Right renal pelvis (tissue), 4 donors: ENCODE data around the gene BPNT1. TPM values are rescaled to one million over a fixed set of nuclear protein-coding genes. Genes with fewer than 3 reads are reported as not detected.
"Not testable (repeated sequence)": the region's sequence is repeated elsewhere in the genome, so short reads cannot be mapped to it uniquely, and the experiment has no call there.

Source experiments
- DNase-seq, 4 donors: peaks; one replicate each; pipeline ENCODE4 v3.0.0-alpha.2; 2013; ENCODE audit warnings: low read depth in 4 of 4, low spot score in 3 of 4, missing footprints in 1 of 4
- polyA plus RNA-seq, 4 donors: library from polyadenylated mRNA; unstranded; fragments of 120-200 nt; gene quantifications; one replicate each; pipeline ENCODE4 v1.2.1, GENCODE V29; 2013; ENCODE audit not compliant: insufficient read length in 4 of 4

BPNT1 gene
- polyA plus RNA-seq, 4 donors = 48.6 to 56.0 (median 51.7) TPM

DNA sequence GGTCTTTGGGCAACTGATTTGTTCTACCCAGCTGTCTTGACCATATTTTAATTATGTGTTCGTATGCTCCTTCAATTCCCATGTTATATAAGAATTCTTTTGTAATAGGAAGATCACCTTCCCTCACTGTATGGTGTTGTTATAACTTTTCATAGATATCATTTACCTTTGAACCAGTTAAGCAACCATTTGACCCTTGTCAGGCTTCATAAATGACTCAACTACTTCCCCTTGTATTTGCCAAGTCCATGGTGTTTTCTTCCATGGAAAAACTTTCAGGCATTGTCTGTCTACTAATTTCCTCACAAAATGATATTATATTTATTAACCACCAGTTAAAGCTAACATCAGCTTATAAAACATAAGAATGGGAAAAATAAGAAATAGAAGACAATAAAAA, 5.1 kb downstream of the BPNT1 start:
- DNase-seq = no peak

DNA sequence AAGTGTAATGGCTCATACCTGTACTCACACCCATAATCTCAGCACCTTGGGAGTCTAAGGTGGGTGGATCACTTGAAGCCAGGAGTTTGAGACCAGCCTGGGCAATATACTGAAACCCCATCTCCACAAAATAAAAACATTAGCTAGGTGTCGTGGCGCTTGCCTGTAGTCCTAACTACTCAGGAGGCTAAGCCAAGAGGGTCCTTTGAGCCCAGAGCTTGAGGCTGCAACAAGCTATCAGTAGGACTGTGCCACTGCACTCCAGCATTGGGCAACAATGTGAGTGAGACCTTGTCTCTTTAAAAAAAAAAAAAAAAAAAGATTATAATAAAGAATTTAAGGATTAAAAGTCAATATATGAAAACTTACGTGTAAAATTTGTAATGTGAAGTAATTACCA, 11.7 kb downstream of the BPNT1 start:
- DNase-seq = no peak

DNA sequence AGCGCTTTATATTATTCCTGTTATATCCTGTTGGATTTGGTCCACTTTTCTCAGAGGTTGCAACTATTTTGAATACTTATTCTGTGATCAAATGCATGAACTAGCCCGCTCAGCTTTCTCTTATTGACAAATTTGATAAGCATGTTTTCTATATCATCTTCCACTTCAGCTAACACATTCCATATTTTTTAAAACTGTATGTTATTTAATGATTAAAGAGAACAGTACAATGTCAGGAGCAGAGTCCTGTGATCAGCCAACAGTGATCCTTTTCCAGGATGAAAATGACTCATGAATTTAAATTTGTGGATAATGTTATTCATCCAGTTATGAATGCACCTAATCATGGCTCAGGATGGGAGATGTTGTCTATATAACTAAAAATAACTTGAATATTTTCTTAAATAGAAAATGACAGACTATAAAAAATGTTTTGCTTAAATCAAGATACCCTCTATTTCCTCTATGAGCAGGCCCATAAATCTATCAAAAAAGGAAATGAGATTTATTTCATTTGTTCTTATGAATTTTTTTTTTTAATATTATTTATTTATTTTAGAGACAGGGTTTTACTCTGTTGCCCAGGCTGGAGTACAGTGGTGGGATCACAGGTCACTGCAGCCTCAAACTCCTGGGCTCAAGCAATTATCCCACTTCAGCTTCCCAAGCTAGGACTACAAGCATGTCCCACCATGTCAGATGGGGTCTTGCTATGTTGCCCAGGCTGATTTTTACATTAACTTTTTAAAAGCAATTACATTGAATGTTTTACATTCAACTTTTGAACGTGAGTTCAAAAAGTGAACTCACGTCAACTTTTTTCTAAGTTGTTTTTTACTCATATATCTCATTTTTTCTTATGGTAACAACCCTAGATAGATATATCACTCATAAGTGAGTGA, 12.5 kb downstream of the BPNT1 start:
- no peak for DNase-seq

DNA sequence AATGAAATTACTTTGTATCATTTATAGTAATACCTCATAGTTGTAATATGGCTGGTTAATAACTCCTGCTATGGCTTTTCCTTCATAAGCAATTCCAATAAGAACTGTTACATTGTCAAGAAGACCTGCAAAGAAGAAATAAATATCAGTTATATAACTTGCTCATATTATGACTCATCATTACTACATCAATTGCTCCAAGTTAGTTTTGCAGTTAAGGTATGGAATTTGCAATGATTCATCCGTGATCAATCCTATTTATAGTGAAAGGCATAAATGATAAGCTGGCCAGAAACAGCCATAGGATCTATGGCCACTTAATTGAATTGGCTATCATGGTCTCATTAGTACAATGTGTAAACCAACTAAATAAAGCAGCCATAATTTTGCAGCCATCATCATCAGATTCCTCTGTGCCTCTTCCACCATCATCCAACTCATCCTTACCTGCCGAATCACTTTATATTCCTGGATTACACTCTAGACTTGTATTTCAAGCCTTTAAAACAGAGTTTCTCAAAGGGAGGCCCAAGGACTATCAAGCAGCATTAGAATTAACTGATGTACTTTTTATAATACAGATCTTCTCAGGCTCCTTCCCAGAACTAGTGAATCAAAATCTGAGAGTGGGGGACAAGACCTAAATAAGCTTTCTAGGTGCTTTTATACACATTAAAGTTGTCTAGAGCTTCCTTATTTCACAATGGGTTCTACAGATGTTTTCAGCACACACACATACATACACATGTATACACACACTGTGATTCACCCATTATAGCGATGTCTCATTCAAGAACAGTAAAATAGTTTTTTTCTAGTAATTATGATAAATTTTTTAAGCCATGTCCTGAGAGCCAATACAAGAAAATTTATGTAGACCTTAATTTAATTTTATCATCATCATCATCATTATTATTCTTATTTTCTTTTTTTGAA, 22.1 kb downstream of the BPNT1 start:
- DNase-seq = no peak

DNA sequence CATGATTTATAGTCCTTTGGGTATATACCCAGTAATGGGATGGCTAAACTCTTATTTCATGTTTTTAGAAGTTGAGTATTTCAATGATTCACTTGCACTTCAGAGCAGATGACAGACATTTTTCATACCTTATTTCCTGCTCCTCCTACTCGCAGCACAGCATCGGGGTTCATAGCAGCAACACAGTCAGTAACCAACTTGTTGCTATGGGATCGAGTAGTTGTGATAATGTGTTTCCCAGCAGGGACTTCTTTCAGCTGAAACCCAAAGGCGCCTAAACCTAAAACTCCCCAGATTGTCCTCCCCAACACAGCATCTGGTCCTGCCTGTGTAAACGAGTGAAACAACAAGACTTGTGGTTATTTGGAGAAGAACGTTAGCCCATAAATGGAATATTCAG, 27.0 kb downstream of the BPNT1 start:
- DNase-seq = no peak

DNA sequence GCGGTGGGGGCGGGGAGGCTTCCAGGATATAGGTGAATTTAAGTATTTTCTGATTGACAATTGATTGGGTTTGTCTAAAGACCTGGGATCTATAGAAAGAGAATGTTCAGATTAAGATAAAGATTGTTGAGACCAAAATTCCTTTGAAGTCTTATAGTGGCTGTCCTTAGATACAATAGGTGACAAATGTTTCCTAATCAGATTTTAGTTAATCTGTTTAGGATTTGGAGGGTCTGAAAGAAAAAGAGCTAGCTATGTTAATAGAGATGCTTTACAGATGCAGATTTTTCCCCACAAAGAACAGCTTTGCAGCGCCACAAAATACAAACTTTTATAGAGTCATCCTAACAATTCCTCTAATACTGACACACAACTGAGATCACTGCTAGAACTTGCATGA, 28.7 kb downstream of the BPNT1 start:
- DNase-seq = no peak

DNA sequence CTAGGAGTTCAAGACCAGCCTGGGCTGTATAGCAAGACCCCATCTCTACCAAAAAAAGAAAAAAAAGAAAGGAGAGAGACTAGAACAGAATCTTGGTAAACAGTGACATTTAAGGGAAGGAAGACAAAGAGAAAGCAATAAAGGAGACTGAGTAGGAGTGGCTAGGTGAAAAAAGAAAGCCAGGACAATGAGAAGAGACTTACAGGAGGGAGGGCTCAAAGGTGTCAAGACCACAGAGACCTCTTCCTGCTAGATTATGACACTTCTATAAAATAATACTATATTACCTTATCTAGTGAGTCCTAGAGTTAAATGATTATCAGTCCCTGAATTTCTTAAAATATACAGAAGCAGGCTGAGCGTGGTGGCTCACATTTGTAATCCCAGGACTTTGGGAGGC, 33.2 kb downstream of the BPNT1 start:
- no peak for DNase-seq

DNA sequence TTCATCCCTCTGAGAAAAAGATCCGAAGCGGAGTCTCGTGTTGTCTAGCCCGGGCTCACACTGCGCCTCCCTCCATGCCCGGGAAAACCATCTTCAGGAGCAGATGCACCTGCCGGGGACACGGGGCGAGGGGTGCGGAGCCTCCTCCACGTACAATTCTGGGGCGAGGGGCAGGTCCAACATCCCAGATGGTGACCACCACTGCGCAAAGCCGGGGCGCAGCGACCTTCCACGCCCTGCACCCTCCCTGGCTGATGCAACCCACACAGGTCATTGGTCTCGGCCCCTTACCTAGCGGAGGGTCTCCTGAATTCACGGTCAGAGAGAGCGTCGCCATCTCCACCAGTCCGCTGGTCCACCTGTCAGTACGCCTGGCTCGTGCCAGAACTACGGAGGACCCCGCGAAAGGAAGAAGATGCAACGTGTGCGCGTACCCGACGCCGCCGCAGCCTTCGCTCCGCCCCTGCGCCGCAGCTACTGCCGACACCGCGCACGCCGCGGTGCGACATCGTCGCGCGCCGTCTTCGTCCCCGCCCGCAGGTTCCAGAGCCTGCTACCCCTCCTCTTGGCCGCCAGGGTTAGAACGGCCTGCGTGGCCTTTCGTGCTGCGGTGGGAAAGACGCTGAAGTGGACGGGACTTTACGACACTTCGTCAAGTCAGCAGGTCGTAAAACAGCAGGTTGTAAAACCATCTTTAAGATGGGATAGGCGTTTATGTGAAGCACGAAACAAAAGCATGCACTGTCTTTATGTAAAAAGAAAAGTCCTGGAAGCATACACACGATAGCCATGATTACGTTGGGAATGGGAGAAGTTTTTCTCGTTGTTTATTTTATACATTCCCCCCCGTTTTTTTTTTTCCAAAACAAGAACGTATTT, 43.3 kb downstream of the BPNT1 start, which contains the start of gene EPRS1:
TSS of gene EPRS1 (minus strand) at position 454 of the 879 bp plus-strand sequence. CDS start at position 337, 117 bp downstream.
- DNase-seq = peak; percentile 86 to 89 (median 88)

DNA sequence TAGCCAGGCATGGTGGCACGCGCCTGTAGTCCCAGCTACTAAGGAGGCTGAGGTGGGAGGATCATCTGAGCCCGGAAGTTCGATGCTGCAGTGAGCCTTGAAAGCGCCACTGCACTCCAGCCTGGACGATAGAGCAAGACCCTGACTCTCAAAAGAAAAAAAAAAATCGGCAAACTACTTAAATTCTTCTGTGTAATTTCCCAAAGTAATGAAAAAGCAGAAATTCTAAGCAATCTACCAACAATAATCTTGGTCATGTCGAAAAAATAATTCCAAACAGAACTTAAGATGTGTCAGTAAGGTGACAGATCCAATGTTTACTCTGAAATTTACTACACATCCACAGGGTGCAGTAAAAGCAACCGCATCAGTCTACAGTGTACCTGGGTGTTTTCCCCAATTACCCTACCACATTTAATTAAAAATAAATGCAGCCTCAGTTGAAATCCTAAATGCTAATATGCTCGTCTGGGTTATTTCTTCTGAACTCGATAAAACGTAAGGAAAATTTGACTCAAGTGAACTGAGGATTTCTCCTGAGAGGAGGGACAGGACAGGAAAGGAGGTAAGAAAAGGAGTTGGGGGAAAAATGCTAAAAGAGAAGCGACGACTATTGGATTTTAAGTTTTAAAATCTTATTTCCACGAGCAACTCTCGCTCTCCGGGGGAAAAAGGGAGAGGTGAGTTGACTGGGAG, 44.1 kb downstream of the BPNT1 start:
- DNase-seq = no peak

DNA sequence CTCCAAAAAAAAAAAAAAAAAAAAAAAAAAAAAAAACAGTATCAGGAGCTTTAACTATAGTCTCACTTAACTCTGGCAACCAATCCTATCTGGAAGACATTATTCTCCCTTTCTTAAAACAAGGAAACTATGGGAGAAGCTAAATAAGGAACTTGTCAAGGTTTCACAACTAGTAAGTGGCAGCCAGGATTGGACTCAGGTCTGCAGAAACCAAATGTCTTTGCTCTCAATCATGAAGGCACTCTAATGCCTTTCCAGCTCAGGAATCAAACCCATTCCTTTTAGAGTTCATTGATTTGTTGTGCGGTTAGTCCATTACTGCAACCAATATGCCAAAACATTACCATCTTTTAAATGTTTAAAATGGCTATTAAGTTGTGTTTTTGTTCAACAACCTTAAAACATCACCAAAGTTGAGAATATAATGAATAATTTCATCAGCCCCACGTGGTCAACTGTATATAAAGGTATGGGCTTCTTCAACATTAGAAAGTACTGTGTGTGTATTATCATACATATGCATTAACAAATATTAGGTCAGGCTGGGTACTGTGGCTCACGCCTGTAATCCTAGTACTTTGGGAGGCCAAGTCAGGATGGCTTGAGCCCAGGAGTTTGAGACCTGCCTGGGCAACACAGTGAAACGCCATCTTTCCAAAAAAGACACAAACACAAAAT, 44.8 kb downstream of the BPNT1 start:
- DNase-seq = no peak

DNA sequence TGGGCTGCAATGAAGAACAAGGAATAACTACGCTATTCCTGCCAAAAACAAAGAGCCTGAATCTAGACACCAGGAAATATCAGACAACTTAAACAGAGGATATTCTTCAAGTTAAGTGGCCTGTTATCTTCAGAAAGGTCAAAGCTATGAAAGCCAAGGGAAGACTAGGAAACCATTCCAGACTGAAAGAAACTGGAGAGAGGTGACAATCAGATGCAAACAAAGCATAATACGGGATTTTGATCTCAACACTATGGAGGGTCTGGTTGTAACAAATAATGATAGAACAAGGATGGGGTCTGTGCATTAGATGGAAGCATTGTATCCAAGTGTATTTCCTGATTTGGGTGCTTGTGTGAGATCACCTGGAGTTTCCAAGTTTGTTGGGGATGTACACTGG, 45.9 kb downstream of the BPNT1 start:
- no peak for DNase-seq

DNA sequence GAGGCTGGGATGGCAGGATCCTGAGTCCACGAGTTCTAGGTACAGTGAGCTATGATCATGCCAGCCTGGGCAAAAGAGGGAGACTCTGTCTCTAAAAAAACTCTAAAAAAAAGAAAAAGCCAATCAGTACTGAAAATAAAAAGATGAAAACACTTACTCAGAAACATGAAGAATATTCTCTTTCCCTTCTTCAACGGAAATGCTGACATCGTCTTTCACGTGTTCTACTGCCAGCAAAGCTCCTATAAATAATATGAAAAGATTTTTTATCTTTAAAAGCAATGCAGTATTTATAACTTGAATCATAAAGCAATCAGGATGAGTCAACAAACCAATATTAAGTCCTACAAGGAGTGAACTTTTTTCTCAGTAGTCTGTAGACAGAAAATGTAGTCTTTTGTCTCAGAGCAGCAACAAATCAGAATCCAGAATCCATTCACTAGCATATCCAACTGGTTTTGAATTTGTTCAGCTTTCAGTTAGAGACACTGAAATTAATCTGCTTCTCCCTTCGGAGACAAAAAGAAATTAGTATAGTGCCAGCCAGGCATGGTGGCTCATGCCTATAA, 49.5 kb downstream of the BPNT1 start:
- no peak for DNase-seq

DNA sequence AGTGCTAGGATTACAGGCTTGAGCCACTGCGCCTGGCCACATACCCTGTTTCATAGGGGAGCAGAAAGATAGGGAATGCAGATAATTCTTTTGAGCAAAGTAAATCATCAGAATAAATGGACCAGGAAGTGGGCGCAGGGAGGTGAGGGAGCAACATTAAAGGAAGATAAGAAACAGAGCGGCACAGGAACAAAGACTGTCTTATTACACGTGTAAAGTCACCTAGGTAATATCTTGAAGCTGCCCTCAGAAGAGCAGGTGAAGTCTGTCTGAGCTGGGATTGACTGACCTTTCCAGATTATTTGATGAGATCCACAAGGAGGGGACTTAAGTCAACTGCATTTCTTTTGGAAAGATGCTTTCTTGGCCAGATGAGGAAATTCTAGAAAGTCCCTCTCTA, 50.9 kb downstream of the BPNT1 start:
- DNase-seq = no peak

DNA sequence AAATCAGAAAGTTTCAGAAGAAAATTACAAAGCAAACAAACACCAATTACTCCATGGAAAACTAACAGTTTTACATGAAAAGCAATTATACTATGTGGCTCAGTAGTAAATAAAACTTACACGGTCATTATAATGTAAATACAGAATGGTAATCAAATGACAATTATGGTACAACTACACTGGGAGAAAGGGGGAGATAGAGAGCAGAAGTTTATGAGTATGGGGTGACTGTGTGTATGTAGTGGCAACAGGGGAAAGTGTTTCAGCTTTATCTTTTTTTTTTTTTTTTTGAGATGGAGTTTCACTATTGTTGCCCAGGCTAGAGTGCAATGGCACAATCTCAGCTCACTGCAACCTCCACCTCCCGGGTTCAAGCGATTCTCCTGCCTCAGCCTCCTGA, 51.8 kb downstream of the BPNT1 start:
- not testable (repeated sequence) for DNase-seq

DNA sequence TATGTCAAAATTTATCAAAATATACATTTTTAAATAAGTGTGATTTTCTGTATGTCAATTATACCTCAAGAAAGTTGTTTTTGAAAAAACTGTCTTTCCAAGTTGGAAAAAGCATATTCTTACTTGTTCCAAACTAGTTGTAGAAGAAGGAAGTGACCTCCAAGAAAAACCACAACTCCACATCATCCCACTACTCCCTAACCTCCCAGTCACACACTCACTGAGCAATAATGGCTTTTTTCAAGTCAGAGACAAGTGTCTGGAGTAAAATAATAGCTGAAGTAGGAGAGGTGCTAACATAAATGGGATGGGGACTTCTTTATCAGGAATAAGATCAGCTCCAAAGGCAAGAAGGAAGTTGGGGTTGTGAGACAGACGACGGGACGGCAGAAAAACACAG, 56.7 kb downstream of the BPNT1 start:
- no peak for DNase-seq

DNA sequence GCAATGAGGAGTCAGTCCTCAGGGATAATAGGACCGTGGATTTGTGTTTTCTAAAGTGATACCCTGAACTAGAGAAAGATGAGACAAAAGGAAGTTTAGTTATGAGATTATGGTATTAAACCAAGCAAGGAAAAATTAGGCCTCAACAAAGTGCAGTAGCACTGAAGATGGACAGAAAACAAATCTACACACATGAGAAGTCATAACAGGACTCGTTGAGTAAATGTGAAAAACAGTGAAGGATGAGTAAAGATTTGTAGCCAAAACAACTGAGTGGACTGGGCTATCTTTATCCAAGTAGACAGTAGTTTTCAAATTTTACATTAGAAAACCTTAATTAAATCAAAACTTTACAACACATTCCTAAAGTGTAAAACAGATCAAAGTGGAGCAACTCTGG, 58.3 kb downstream of the BPNT1 start:
- DNase-seq = no peak

DNA sequence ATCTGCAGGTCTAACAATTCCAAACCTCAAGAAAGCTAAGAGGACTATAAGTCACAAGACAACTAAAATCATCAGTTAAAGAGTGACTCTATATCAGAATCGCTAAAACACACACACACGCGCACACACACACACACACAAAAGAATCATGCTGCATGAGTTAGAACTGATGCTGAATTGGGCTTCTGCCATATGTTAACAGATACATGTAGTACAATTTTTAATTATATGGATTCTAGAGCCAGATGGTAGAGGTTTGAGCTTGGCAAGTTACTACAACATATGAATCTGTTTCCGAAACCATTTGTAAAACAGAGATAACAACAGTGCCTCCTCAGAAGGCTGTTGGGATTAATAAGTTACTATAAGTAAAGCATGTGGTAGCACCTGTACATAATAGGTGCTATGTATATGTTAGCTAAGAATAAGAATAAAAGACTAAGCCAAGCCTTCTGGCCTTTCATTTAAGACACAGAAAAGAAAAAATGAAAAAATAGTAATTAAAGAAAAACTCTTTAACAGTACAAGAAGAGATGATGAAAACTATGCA, 61.2 kb downstream of the BPNT1 start:
- no peak for DNase-seq

DNA sequence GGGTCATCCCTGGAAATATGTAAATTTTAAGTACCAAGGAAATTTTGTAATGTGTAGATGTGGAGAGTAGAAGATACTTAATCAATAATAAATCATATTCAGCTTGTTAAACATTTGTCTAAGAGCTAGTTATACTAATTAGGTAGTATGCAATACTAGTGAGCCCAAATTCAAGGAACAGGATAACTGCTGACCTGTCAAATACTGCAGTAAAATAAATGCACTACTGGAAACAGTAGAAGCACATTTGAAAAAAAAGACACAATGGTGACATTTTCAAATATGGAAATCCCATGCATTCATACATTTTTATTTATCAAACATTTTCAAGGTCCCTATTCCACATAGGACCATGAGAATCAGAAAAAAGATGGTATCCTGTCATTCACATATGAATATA, 70.5 kb downstream of the BPNT1 start:
- DNase-seq = no peak

DNA sequence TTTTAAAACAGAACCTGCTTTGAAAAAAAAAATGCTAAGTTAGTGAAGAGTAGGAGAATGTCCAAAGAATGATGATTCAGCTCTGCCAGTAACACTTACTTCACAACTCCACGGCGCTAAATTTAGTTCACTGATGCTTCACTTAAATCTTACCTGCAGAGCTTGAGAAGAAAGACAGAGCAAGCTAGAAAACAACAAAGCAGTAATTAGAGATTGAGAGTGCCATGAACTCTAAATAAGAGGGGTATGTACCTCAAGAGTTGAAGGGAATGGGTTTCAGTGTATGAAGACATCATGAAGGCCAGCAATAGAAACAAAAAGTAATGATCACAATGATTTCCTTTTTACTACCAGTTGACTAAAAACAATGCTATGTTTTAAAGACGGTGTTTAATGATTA, 76.1 kb downstream of the BPNT1 start:
- no peak for DNase-seq
